ENCODE results near the gene HBE1. TPM values are rescaled to one million over a fixed set of nuclear protein-coding genes. Genes with fewer than 3 reads are reported as not detected.

The HBE1 gene
- total and polyA plus RNA-seq, 9 of the 15 experiments (the other 6 are each of a cell fraction or from before 2014, with no cell fraction given) = 612 to 10,250 (median 2,181) TPM

DNA sequence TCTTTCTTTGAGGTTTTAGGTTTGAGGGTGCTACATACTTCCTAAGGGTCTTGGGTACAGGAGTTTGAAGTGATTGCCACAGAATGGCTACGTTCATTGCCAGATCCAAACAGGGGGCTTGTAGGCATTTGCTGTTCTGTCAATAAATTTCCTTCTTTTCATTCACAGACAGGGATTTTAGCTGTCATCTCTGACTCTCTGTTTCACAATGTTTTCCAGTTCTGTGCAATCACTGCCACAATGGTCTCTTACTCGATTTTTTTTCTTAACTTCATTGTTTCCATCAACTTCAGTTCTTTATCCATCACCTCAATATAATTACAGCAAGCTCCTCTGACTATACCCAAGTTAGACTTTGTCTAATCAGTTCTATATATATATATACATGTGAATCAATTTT, 29.3 kb downstream of the HBE1 start (continued):
- TF ChIP-seq ILK (tag; IDR thresholded peaks at IDR 0.05; ENCODE audit: borderline replicate concordance, low read depth) = no peak

GRCh38 chr11:5240056-5240455, 29.7 kb downstream of the HBE1 start:
- H3K4me2 ChIP-seq (ENCODE audit: insufficient read depth, low read length) = peak overlapping the region; percentile 42
- ChIA-PET POLR2A (interaction anchor here (0.7 to 1.6 kb wide), 11 partner anchors 8 to 1344 kb away, joined by 3 to 7 read pairs (median 4); partner anchors contain the start of gene HBG1), CTCF (ENCODE audit: low intra/inter-chr PET ratio) (interaction anchor here (0.6 kb wide), 1 partner anchor 32 kb away, joined by 4 read pairs; no protein-coding TSS in a partner anchor)
- ATAC-seq (no peak), FAIRE-seq (no peak), DNase-seq (ENCODE audit: extremely low read depth in 1 of 4, low spot score in 3 of 4) (peak in 1 of 4 experiments; percentile 35)
- H4K20me1 ChIP-seq (replicated peaks; ENCODE audit: control insufficient read depth, insufficient read depth, low read length) = 0 out of 2 replicates have a peak, but pooled peaks cover under 1% of the 10 kb centered on the region
- H3K9me1 ChIP-seq (ENCODE audit: control insufficient read depth, insufficient read depth, low read length) = no peaks in the 10 kb centered on the region
- H3K36me3 ChIP-seq (ENCODE audit: control insufficient read depth, insufficient read depth, low read length) = peaks cover 9% of the 10 kb centered on the region
- no peaks in the 10 kb centered on the region for H3K27me3 ChIP-seq (ENCODE audit: control insufficient read depth in 2 of 2, insufficient read depth in 2 of 2, low read length in 2 of 2)
- TF ChIP-seq, protein P1, sequence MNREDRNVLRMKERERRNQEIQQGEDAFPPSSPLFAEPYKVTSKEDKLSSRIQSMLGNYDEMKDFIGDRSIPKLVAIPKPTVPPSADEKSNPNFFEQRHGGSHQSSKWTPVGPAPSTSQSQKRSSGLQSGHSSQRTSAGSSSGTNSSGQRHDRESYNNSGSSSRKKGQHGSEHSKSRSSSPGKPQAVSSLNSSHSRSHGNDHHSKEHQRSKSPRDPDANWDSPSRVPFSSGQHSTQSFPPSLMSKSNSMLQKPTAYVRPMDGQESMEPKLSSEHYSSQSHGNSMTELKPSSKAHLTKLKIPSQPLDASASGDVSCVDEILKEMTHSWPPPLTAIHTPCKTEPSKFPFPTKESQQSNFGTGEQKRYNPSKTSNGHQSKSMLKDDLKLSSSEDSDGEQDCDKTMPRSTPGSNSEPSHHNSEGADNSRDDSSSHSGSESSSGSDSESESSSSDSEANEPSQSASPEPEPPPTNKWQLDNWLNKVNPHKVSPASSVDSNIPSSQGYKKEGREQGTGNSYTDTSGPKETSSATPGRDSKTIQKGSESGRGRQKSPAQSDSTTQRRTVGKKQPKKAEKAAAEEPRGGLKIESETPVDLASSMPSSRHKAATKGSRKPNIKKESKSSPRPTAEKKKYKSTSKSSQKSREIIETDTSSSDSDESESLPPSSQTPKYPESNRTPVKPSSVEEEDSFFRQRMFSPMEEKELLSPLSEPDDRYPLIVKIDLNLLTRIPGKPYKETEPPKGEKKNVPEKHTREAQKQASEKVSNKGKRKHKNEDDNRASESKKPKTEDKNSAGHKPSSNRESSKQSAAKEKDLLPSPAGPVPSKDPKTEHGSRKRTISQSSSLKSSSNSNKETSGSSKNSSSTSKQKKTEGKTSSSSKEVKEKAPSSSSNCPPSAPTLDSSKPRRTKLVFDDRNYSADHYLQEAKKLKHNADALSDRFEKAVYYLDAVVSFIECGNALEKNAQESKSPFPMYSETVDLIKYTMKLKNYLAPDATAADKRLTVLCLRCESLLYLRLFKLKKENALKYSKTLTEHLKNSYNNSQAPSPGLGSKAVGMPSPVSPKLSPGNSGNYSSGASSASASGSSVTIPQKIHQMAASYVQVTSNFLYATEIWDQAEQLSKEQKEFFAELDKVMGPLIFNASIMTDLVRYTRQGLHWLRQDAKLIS (CRISPR knock-in tag; IDR thresholded peaks at IDR 0.05) = 0 out of 2 replicates have a peak, but pooled peaks have one; percentile 19
- TF ChIP-seq SP1 (CRISPR knock-in tag; IDR thresholded peaks at IDR 0.05) = peak; percentile 32; the same call in 1 of the 2 replicates
- TF ChIP-seq POLR2A (conservative IDR thresholded peaks at IDR 0.05) = 0 out of 2 replicates have a peak, but pooled peaks have one; percentile 6
- no peak for TF ChIP-seq GTF2F1 (IDR thresholded peaks at IDR 0.05; ENCODE audit: low read depth, low read length)
- peak overlapping the region; percentile 17; the same call in 1 of the 3 replicates for H3K27ac ChIP-seq (ENCODE audit: extremely low read depth, low read depth, low read length)
- H3K9me3 ChIP-seq (replicated peaks; ENCODE audit: control insufficient read depth, insufficient read depth, low read depth, low read length) = no peaks in the 10 kb centered on the region
- peaks cover 12 to 44% of the 10 kb centered on the region in 2 experiments for H3K4me1 ChIP-seq (replicated peaks in 1 of 2; ENCODE audit: control insufficient read depth in 2 of 2, insufficient read depth in 2 of 2, low read length in 2 of 2)
- no TSS peak for BruUV-seq (replicated peaks)
- H3K79me2 ChIP-seq (ENCODE audit: control insufficient read depth, insufficient read depth, low read length) = peaks cover 54% of the 10 kb centered on the region
- H2AFZ ChIP-seq (ENCODE audit: low read depth, low read length) = no peak overlapping the region
- H3K4me3 ChIP-seq = no peak overlapping the region
- in situ Hi-C loops (cut with MboI) (loop anchor here (5.0 kb wide), 1 partner anchor 47 kb away; no protein-coding TSS in a partner anchor), intact Hi-C loops (cut with micrococcal nuclease) (no loop called here)
- WGBS (ENCODE audit: insufficient coverage, low coverage, missing lambda C conversion rate) = 20% methylated on average over 1 of the region's 1 CpG
- H3K9ac ChIP-seq (ENCODE audit: insufficient read depth in 1 of 2, low read depth in 2 of 2, low read length in 2 of 2) = peak overlapping the region in 1 of 2 experiments; percentile 70; a peak in 1 of 4 replicates

Measured in K562 (cell line).